ENCODE results near the gene MEF2C.

MEF2C gene

GRCh38 chr5:88889189-88890069 lies 6.4 kb upstream of the MEF2C start:
- no peak for TF ChIP-seq GATA2 (IDR thresholded peaks at IDR 0.05; ENCODE audit: low read depth, low read length)
- TF ChIP-seq GATA3 (IDR thresholded peaks at IDR 0.05; ENCODE audit: low read depth, low read length) = no peak

DNA sequence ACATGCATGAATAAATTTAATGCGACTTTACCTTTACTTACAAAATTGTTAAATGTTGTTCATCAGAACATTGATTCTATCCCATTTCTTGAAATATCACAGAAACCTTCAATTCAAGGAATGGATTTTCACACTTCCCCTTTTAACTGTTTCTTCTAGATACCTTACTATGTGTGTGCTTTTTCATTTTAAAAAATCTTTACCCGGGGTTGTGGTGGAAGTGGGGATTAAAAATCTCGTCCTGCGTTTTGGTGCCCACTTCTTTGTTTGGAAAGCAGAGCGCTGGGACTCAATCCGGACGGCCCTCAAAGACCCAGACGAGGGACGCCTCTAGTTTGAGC lies 5.8 kb upstream of the MEF2C start:
- TF ChIP-seq GATA2 (IDR thresholded peaks at IDR 0.05; ENCODE audit: low read depth, low read length) = no peak
- no peak for TF ChIP-seq GATA3 (IDR thresholded peaks at IDR 0.05; ENCODE audit: low read depth, low read length)

- TF ChIP-seq GATA2 (IDR thresholded peaks at IDR 0.05; ENCODE audit: low read depth, low read length) = no peak
- TF ChIP-seq GATA3 (IDR thresholded peaks at IDR 0.05; ENCODE audit: low read depth, low read length) = no peak
Measured at GRCh38 chr5:88888291-88888690, 5.3 kb upstream of the MEF2C start.

DNA sequence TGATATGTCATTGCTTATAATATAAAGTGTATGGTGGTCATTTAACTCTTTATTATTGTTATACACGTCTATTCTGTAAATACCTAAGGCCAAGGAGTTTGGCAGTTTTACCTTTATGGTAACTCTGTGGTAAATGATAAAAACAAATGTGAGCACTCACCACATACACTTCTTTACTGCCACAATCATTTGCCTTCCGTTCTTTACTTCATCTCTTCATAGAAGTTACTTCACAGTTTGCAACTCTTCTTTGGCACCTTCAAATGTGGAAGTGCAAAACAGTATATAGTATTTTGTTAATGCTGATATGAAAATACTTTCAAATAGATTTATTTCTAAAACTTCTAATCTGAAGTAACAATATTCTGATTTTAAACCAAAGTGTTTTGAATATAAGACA lies 4.4 kb upstream of the MEF2C start:
- TF ChIP-seq GATA3 (IDR thresholded peaks at IDR 0.05; ENCODE audit: low read depth, low read length) (no peak), GATA2 (IDR thresholded peaks at IDR 0.05; ENCODE audit: low read depth, low read length) (no peak)

DNA sequence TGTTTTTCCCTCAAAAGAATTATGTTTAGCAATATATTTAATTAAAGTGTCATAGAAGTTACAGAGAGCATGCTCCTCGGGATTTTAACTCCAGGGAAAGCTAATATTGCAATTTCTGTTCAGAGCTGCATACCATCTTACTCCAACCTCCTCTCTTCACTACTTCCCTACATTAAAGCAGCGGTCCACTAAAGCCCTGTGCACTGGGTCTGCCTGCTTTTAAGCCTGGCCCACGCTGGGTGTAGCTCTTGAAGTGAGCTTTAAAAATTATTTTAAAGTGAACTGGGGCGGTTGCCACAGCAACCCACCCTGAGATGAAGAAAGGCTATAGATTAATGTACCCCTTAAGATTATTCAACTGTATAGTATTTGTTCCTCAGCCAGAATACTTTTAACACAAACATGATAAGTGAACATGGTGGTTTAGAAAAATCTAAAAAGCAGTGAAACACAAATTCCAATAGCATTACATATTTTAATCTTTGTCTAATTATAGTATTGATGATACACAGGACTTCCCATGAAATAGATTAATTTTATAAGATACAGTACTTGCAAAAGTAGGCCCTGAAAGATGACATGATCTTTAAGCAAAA lies 3.9 kb upstream of the MEF2C start:
- no peak for TF ChIP-seq GATA3 (IDR thresholded peaks at IDR 0.05; ENCODE audit: low read depth, low read length)
- TF ChIP-seq GATA2 (IDR thresholded peaks at IDR 0.05; ENCODE audit: low read depth, low read length) = no peak

DNA sequence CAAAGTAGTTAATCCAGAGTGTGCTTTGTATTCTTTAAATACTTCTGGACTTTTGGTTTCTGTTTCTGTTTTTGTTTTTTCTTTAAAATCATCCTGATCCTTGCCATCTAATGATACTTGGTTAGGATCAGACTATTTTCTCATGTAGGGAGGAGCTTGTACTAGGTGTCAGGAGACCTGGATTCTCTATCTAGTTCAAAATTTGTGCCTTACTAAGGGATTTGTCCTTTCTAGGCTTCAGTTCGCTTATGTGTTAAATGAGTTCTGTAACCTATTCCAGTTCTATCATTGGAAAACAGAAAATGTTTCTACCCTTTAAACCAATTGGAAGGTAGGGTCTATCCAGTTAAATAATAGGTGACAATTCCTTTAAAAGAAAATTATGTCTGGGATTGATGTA lies 3.3 kb upstream of the MEF2C start:
- TF ChIP-seq GATA3 (IDR thresholded peaks at IDR 0.05; ENCODE audit: low read depth, low read length) (no peak), GATA2 (IDR thresholded peaks at IDR 0.05; ENCODE audit: low read depth, low read length) (no peak)

DNA sequence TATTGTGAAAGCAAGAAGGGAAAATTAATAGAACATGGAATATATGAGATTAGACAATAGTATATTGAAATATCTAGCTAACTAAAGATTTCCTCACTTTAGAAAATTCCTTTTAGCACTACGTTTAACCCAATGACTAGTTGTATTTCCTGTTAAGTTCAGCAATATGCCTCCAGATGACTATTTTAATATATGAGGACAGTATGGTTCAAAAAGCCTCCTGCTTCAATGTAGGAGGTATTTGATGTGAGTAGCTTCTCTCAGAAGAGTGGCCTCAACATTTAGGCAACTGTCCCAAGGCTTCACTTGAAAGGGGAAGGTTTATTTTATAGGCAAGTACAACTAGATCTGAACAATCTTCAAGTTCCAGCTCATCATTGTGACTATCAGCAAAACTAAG lies 2.0 kb upstream of the MEF2C start:
- no peak for TF ChIP-seq GATA3 (IDR thresholded peaks at IDR 0.05; ENCODE audit: low read depth, low read length)
- TF ChIP-seq GATA2 (IDR thresholded peaks at IDR 0.05; ENCODE audit: low read depth, low read length) = no peak

- no peak for TF ChIP-seq GATA3 (IDR thresholded peaks at IDR 0.05; ENCODE audit: low read depth, low read length)
Measured at GRCh38 chr5:88884608-88884877, 1.6 kb upstream of the MEF2C start.

GRCh38 chr5:88883836-88884607 lies 1.0 kb upstream of the MEF2C start:
- no peak for TF ChIP-seq GATA2 (IDR thresholded peaks at IDR 0.05; ENCODE audit: low read depth, low read length)
- no peak for TF ChIP-seq GATA3 (IDR thresholded peaks at IDR 0.05; ENCODE audit: low read depth, low read length)

GRCh38 chr5:88882276-88883038 lies 527 bp downstream of the MEF2C start:
- TF ChIP-seq GATA3 (IDR thresholded peaks at IDR 0.05; ENCODE audit: low read depth, low read length) (no peak), GATA2 (IDR thresholded peaks at IDR 0.05; ENCODE audit: low read depth, low read length) (no peak)

DNA sequence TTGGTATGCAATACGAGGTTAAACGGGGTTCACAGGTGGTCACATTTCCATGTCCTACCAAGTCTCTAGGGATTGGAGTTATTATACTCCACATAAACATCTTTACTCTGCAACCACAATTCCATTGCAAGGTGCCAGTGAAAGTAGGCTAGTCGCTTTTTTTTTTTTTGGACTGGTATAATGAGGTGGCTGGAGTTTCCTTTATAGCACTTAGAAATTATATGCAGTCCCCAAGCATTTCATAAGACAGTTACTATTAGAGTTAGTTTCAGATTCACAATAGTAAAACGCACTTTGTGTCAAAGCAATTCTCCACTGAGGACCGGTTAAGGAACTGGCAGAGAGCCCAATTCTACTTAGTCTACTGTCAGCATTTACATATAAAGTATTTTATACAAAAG lies 1.4 kb downstream of the MEF2C start:
- TF ChIP-seq GATA2 (IDR thresholded peaks at IDR 0.05; ENCODE audit: low read depth, low read length) = no peak
- TF ChIP-seq GATA3 (IDR thresholded peaks at IDR 0.05; ENCODE audit: low read depth, low read length) = no peak

DNA sequence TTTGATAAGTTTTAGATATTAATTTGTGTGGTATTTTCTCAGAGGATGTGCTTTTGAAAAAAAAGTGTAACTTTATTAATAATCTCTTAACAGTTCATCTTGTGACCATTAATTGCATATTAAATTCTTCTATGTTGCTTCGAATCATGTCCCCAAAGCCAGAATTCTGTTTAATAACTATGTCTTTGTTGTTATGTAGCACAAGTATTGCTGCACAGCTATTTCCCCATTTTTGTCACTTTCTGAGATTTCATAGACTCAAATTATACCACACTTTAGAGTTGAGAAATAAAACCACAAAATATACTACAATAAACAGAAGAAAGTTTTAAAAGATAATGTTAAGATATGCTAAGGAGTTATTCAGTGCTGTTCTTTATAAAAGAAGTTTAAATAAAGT lies 2.8 kb downstream of the MEF2C start:
- TF ChIP-seq GATA3 (IDR thresholded peaks at IDR 0.05; ENCODE audit: low read depth, low read length) (no peak), GATA2 (IDR thresholded peaks at IDR 0.05; ENCODE audit: low read depth, low read length) (no peak)

- TF ChIP-seq GATA3 (IDR thresholded peaks at IDR 0.05; ENCODE audit: low read depth, low read length) = no peak
- no peak for TF ChIP-seq GATA2 (IDR thresholded peaks at IDR 0.05; ENCODE audit: low read depth, low read length)
Measured at GRCh38 chr5:88879724-88880123, 3.3 kb downstream of the MEF2C start.

DNA sequence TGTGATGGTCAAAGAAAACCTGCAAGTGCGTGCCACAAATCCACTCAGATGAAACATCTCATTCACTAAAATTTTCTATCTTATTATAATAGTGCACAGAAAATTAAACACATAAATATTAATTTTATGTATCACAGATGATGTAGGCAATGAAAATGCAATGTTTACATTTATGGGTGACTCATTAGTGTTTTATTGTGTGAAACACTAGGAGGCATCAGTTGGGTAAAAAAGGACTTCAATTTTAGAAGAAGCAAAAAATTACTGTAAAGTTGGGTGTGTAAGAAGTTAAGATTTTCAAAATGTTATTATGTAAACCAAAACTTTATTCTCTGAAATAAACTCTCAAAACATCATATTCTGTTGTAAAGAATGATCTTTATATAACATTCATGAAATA lies 4.0 kb downstream of the MEF2C start:
- no peak for TF ChIP-seq GATA2 (IDR thresholded peaks at IDR 0.05; ENCODE audit: low read depth, low read length)
- TF ChIP-seq GATA3 (IDR thresholded peaks at IDR 0.05; ENCODE audit: low read depth, low read length) = no peak

Data from SH-SY5Y (cell line).